NCI-H510A (cell line): ENCODE measurements around the gene CAPG.
"Not testable (repeated sequence)": the region's sequence is repeated elsewhere in the genome, so short reads cannot be mapped to it uniquely, and the experiment has no call there.

Source experiments
- DNase-seq: peaks from one replicate; lab custom pipeline; 2025; lab: John Stamatoyannopoulos, UW

Gene CAPG

DNA sequence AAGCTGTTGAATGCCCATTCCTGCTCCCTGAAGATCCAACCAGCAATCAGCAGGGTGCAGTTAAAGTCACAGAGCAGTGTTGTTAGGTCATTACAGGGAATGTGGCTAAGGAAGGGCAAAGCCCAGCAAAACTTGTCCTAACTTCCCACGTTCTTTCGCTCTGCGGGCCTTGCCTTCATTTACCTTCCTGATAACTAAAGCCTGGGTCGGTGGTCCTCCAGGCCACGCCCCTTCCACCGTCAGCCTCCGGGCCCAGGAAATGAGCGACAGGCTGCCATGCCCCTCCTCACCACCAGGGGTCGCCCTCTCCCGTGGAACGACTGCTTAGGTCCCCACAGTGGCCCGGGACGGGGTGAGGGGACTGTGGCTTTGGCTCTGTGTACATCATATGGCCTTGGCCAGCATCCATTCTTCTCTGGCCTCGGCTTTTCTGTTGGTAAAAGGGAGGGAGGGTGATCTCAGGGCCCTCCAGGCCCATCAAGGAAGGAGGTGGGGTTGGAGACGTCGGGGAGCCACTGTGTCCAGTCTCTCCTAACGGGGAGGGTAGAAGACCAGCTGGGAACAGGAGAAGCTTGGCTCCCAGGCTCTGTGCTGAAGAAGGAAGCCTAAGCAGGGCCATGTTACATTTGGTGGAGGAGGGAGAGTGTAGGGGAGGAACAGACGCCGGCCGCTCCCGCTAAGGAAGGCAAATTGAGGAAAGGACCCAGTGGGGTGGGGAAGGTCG lies 10.5 kb upstream of the CAPG start:
- DNase-seq: peak; percentile 55

DNA sequence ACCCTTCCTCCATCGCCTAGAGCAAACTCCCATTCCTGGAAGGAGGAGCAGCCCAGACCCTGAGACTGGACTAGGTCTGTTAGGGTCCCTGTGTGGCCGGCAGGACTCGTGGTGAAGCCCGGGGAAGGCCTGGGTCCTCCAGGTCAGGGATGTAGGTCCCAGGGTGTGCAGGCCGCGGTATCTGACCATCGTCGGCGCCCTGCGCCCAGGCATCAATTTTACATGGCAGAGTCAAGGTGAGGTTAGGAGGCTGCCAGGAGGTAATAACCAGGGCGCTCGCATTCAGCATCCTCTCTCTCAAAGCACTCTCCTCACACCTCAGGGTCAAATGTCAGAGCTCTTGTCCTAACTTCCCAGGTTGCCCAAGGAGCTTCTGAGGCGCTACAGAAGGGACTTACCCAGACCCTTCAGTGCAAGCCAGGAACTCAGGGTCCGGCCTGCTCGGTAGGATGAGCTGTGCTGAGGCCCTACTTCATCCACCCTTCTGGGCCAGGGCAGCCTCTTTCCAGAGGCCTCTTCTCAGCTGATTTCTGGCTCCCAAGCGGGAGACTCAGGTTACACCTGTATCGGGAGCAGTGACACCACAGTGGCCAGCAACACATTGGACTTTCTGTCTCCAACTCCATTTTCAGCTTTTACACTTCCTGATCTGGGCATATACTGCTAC lies 9.0 kb upstream of the CAPG start:
- DNase-seq: no peak

DNA sequence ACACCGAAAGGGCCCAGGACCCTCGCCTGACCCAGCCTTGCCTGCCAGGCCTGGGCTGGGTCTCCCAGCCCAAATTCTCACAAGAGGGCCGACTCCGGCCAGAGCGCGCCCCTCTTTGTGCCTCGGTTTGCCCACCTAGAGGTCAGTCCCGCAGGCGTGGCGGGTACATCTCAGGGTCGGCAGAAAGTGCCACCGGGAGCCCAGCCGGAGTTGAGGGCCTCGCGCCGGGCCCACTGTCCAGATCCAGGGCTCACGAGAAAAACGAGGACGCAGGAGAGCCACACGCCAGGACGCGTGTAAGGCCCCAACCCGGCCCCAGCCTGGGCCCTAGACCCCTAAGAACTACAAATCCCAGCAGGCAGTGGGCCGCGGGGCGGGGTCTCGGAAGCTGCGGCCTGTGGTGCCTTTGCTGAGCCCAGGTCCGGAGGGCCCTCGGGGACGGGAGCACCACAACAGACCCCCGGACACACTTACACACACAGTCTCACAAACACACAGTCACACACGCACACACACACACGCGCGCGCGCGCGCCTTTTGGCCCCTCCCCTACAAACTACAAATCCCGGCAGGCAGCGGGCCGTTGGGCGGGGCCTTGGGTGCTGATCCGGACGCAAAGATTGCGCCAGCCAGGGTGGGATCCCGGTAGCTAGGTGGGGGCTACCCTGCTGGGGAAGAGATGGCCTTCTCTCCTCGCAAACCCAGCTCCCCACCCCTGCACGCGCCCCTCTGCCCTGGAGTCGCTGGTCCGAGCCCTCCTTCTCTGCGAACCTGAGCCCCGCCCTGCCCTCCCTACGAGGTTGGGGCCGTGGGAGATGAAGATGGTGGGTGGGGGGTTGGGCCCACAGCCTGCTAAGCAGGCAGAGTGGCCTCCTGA lies 8.2 kb upstream of the CAPG start, which contains the start of gene SH2D6:
SH2D6 (plus strand) TSS at position 583 of the 877 bp plus-strand sequence. CDS start 10,752 bp downstream, outside the sequence.
- peak; percentile 67 for DNase-seq

DNA sequence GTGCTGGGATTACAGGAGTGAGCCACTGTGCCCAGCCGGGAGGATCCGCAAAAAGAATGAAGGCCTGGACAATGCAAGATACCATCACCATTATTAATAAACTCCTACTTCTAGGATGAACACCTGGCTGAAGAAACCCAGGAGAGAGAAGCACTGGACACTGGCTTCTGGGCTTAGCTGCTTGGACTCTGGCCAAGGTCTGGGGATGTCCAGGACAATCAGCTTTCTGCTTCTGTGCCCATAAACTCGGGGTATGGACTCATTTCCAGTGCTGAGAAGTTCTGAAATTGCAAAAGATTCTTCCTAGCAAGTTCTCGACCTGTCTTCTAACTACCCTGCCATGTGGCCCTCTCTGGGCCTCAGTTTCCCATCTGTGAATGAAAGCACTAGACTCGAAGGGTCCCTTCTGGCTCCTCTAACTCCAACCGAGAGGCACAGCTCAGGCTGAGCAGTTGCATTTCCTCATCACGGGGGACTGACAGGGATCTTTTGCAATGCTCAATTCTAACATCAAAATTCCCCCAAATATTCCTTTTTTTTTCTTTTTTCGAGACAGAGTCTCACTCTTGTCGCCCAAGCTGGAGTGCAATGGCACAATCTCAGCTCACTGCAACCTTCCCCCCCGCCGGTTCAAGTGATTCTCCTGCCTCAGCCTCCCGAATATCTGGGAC lies 5.9 kb upstream of the CAPG start:
- DNase-seq: no peak

DNA sequence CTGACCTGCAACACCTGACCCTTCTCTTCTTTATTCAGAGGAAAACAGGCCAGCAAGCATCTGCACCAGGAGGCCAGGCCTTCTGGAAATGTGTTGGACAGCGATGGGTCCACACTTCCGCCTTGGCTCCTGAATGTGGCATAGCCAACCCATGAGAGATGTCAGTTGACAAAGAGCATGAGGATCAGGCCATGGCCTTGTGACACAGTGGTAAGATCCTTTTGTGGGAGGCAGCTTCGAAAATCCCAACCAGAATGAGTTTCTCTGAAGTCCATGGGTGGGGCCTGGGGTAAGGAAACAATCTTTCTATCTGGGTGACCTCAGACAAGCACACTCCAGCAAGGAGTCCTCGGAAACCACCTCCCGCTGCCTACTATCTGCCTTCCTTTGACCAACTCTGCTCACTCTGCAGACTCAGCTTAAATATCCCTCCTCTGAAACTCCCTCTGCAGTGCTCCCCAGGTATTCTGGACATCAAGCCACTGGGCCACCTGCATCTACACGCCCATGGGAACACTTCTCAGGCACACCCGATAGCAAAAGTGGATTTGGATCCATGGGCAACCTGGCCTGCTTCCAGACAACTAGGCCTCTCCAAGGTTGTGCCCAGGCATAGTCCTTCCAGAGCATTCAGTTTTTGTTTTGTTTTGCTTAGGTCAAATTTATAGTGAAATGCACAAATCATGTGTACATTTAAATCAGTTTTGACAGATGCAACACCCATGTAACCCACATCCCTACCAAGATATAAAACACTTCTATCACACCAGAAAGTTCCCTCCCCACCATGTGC lies 4.8 kb upstream of the CAPG start:
- DNase-seq: no peak

DNA sequence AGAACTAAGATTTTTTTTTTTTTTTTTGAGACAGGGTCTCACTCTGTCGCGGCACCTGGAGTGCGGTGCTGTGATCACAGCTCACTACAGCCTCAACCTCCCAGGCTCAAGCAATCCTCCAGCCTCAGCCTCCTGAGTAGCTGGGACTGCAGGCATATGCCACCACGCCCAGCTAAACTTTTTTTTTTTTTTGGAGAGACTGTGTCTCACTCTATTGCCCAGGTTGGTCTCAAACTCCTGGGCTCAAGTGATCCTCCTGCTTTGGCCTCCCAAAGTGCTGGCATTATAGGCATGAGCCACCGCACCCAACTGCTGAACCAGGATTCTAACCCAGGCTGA lies 4.2 kb upstream of the CAPG start:
- DNase-seq: not testable (repeated sequence)

DNA sequence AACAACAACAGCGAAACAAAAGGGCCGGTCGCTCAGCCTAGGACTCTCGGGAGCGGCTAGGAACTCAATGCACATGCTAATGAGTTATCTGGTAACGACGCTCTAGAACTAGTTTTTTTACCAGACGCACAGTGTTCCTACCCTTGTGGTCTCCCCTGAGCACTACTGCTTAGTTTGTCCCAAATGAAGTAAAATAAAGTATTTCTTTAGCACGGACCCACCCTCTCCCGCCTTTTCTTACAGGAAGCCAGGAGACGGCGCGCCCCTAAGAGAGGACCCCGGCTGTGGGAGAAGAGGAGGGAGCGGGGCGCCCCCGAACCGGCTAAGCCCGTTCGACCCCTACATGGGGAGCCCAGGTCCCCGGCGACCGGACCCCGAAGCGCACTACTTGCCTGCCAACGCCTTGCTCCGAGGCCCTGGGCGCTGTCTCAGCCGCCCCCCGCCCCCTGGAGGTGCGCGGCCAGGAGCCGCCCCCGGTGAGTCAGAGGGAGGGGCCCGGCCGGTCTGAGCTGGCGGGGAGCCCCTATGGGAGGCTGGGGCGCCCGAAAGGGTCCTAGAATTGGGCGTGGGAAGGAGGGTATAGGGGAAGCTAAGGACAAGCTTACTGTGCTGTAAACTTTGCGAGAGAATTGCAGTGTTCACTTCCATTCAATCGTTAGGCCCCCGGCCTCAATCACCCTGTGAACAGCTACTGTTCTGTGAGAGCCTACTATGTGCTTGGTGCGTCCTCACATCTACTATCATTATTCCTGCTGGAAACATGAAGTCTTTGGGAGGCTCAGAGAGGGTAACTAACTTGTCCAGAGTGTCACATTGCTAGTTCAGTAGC lies 3.6 kb upstream of the CAPG start:
- DNase-seq: no peak

DNA sequence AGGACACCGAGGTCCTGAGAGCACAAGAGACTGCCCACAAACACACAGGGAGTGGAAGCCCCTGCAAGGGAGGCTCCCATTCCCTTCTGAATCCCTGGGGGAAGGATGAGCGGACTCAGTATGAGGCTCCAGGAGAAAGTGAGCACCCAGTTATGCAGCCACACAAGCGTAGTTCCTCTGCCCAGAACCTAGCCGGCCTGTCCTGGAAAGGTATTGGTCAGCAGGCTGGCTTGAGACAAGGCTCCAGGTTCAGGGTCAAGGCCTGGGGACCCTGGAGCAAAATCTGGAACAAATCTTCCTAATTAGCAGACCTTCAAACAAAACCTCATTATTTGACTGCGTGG lies 1.2 kb upstream of the CAPG start:
- no peak for DNase-seq

DNA sequence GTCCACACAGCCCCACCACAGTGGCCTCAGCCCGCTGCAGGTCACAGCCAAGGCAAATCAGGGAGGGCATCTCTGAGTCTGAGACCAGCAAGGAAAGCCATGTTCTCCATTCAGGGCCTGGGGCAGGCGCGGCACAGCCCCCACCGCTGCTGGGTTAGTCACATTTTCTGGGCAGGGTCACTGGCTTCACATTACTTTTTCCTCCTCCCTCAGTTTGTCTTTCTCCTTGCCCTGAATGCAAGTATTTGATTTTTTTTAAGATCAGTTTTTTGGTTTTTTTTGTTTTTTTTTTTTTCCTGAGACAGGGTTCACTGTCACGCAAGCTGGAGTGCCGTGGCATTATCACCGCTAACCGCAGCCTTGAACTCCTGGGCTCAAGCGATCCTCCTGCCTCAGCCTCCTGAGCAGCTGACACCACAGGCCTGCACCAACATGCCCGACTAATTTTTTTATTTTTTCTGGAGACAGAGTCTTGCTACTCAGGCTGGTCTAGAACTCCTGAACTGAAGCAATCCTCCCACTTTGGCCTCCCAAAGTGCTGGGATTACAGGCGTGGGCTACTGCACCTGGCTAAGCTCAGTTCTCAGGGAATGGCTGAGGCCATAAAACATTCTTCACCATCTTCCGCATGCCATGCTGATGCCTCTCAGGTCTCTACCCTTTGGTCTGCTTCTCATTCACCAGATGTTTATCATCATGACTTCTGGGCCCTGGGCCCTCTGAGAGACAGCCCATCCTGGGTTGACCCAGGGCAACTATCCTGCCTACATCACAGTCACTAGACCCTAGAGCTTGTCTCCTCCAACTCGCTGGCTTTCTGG lies 628 bp upstream of the CAPG start:
- DNase-seq: no peak

DNA sequence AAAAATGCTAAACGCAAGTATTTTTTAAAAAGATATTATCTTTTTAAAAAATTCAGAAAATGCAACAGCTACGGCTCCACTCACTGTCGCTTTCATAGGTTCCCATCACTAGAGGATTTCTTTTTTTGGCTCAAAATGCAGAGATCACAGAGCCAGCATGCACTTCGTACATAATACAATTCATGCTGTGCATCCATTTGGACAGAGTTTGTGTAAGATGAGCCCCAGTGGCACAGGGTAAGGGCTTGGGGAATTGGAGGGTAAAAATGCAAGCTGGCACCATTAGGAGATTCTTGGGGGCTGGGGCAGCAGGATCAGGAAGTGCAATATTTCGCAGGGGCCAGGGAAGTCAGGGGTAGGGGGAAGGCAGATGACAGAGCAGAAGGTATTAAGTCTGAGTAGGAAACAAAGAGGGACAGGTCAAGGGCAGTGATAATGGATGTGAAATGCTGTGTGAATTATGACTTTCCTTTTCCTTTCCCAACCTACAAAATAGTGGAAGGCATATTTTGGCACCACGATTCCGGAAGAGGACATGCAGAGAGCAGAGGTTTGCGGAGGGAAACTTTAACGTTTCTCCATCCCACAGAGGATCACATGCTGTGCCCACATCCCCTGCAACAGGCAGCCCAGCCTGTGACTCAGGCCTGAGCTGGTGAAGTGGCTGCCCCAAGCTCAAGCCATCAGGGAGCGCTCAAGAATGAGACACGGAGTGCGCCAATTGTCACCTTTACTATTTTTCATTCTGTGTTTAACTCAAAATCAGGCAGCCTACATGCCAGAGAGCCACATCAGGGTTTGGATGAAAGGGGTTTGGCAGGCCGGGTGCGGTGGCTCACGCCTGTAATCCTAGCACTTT lies 4.7 kb downstream of the CAPG start:
- no peak for DNase-seq

DNA sequence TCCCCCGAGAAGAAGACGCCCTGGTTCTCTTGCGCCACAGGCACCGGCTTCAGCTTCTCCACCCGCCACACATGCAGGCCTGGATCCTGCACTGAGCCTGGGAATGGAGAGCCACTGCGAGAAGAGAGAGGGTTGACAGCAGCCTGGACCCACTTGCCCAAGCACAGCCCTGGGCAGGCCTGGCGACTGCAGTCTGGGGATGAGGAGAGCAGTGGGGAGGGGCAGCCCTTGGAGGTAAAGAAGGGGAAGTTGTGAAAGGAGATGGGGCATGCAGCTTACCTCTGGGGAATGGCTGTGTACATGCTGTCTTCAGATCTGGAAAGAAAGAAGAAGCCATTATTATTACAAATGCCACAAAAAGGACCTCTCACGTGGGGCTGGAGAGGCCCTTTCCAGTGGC lies 8.3 kb downstream of the CAPG start:
- no peak for DNase-seq

DNA sequence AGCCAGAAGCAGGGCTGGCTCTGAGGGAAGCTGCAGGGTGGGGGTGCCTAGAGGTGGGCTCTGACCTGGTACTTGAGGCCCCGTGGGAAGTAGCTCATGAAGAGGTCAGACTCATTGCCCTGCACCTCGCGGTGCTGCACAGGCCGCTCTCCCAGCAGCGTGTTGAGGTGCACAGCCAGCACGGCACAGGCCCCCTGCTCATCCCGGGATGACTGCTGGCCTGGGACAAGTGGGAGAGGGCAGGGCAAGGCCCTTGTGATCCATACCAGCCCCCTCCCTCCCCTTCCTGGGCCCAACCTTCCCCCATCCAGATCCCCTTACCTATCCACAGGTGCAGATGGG lies 8.7 kb downstream of the CAPG start:
- DNase-seq: no peak

DNA sequence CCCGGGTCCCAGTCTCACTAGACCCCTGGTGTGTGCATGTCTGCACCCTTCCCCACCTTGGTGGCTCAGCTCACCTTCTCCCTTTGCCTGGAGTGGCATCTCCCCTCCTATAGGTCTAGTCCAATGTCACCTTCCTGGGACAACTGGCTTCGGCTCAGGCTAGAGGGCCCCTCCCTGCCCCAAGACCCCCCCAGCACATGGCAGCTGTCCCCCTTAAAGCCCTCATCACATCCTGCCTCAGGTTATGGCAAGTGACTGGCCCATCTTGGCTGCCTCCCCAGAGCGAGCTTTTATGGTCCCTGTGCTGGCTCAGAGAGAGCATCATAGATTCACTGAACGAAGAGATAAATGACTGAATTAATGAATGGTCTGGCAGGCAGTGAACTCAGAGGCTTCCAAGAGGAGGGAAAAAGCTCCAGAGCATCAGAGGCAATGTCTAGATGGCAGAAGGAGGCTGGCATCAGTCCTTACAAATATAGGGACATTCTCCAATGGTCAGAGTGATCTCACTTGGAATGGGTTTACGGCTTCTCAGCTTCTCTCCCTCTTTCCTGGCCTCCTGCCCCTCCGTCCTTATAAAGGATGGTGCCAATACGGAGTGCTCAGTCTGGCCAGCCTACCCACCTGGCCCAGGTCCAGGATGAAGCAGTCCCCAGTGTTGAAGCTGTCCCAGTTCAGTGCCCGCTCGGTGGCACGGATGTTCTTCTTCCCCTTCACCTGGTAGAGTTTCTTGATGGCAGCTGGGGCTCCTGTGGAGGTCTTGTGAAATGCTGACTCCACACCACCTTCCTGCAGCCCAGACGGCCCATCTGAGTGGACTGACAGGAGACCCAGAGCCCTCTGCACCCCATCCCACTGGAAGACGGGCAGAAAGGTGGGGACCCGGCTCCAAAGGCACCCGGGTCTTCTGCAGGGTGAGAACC lies 9.4 kb downstream of the CAPG start:
- DNase-seq: no peak

DNA sequence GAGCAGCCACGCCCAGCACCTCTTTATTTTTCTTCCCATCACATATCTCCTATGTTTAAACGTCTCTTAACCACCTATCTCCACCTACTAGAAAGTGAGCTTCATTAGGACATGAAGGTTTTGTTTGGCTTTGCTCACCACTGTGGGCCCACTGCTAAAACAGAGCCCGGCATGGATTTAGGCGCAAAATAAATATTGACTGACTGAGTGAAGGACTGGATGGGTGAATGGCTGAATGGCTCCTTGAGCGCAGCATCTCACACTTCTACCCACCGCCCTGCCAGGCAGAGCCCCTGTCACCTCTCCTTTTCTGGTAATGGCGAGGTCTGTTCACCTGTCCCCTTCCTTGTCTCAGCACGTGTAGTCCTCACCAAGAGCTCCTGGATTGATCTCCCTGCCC lies 10.1 kb downstream of the CAPG start:
- no peak for DNase-seq

DNA sequence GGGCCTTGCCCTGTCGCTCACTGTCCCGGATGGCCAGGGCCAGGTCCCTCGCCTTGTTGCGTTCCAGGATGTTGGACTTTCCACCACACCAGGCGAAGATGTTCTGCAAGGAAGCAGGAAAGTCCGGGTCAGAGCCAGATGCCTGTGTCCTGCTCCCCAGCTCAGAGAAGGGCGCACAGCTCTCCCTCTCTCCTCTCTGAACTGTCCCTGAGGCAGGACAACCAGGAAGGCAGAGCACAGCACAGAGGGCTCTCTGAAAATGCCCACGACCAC lies 11.0 kb downstream of the CAPG start:
- DNase-seq: no peak

DNA sequence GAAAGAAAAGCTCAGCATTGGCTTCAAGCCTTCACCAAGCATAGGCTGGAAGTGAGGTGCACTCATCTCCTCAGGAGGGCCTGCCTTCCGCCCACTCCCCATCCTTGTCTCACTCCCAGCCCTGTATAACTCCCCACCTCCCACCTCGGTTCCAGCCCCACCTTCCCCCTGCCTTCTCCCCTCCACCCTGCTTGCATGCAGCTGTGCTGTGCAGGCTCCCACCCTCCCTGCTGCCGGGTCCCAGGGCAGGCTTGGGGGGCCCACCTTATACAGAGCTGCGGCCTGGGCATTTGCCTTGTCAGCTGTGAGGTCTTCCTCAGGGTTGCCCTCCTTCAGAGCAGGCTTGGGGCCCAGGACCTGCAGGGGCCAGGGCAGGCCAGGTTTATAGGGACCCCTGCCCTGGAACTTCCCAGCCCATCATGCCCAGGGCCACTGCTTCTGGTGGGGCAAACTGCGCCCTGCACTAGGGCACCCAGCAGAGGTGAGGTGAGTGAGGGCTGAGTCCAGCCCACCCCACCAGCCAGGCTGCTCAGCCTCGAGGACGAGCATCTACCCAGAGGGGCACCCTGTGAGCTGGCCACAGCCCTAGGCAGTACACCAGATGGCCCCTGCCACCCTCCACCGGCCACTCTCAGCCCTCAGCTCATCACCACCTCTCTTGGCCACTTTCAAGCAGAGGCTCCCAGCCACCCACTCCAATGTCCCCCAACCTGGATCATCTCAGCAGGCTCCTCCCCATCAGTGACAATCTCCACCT lies 11.6 kb downstream of the CAPG start:
- DNase-seq: no peak

DNA sequence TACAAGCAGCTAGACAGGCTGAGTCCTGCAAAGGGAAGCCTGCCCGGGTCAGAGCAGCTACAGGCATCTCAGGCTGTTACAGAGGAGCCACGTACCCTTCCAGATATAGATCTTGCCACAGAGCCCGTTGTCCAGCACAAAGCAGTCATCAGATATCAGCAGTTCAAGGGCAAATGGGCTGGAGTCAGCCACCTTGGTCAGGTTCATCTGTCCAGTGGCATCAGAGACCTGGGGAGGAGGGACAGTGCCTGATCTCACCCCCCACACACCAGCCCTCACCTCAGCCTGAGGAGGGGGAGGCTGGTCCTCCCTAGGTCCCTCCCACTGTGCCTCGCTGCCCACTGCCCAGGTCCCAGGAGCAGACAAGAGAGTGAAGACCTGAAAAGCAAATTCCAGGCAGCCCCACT lies 12.2 kb downstream of the CAPG start:
- DNase-seq: no peak
